Type B pancreatic cell (in vitro differentiated cells): ENCODE results near the gene H1-8. TPM values are rescaled to one million over a fixed set of nuclear protein-coding genes. Genes with fewer than 3 reads are reported as not detected.

Experiments used
- DNase-seq: peaks from one replicate; pipeline ENCODE4 v3.0.0; 2021; ENCODE audit warnings: mixed read lengths; ENCODE audit not compliant: unreplicated experiment; ENCODE audit errors: extremely low spot score
- H3K27ac Mint-ChIP-seq: 2 replicates; pipeline ENCODE4 v1.8.0; 2021; ENCODE audit warnings: mild to moderate bottlenecking, mixed read lengths
- H3K27me3 Mint-ChIP-seq: 2 replicates; pipeline ENCODE4 v1.8.0; 2021; ENCODE audit warnings: mixed read lengths
- H3K36me3 Mint-ChIP-seq: 2 replicates; pipeline ENCODE4 v1.8.0; 2021; ENCODE audit warnings: mixed read lengths
- H3K4me1 Mint-ChIP-seq: one replicate; pipeline ENCODE4 v1.8.0; 2021; ENCODE audit warnings: mixed read lengths; ENCODE audit not compliant: unreplicated experiment
- H3K4me3 Mint-ChIP-seq: 2 replicates; pipeline ENCODE4 v1.8.0; 2021; ENCODE audit warnings: mild to moderate bottlenecking, mixed read lengths
- H3K9me3 Mint-ChIP-seq: 2 replicates; pipeline ENCODE4 v1.8.0; 2021; ENCODE audit warnings: mixed read lengths
- CTCF ChIP-seq: fragments of 200-600 bp; sonication (generic); conservative IDR thresholded peaks from 2 replicates; pipeline ENCODE4 v1.5.0; 2021; ENCODE audit warnings: antibody characterized with exemption, mild to moderate bottlenecking
- total RNA-seq: library from RNA; stranded (reverse); gene quantifications from 2 replicates; pipeline ENCODE4 v1.2.1, GENCODE V29; 2021; ENCODE audit warnings: low replicate concordance

The H1-8 gene
- total RNA-seq, 1 donor from 2014 or later = not detected

- TF ChIP-seq CTCF = no peak
- no peaks in the 10 kb centered on the region for H3K36me3 Mint-ChIP-seq
- no peaks in the 10 kb centered on the region for H3K27me3 Mint-ChIP-seq
- no peak overlapping the region for H3K4me3 Mint-ChIP-seq
- H3K27ac Mint-ChIP-seq = no peak overlapping the region
- no peak for DNase-seq
- no peaks in the 10 kb centered on the region for H3K9me3 Mint-ChIP-seq
- H3K4me1 Mint-ChIP-seq = peaks cover 23% of the 10 kb centered on the region
These were observed 20.0 kb upstream of the H1-8 start for GRCh38 chr3:129522953-129523352.

GRCh38 chr3:129524081-129524480, 18.9 kb upstream of the H1-8 start:
- no peak for DNase-seq
- TF ChIP-seq CTCF = no peak
- Mint-ChIP-seq H3K4me1 (peaks cover 24% of the 10 kb centered on the region), H3K36me3 (no peaks in the 10 kb centered on the region), H3K27ac (no peak overlapping the region), H3K27me3 (no peaks in the 10 kb centered on the region), H3K9me3 (no peaks in the 10 kb centered on the region), H3K4me3 (no peak overlapping the region)

DNA sequence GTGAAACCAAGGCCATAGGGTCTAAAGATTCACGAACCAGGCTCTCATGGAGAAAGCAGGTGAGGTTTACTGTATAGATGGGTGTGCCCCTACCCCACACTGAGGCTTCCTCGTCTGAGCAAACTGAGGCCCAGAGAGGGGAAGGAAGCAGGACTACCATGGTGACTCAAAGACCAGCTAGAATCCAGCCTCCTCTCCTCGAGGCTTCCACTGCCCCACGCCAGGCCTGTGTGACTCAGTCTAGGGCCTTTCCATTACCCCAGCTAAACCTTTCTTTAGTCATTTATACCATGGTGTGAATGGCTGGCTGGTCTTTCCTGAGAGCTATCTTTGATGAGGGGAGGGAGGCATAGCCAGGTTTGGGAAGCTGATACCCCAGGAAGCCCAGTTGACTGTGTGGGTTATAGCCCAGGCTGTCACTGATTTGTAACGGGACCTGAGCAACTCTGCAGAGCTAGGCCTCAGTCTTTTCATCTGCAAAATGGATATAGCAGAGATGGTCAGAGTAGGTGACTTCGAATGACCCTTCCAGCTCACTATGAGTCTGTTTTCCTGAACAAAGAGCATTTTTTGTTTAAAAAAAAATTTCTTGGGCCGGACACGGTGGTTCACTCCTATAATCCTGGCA, 17.5 kb upstream of the H1-8 start:
- no peaks in the 10 kb centered on the region for H3K9me3 Mint-ChIP-seq
- peaks cover 28% of the 10 kb centered on the region for H3K4me1 Mint-ChIP-seq
- H3K4me3 Mint-ChIP-seq = no peak overlapping the region

DNA sequence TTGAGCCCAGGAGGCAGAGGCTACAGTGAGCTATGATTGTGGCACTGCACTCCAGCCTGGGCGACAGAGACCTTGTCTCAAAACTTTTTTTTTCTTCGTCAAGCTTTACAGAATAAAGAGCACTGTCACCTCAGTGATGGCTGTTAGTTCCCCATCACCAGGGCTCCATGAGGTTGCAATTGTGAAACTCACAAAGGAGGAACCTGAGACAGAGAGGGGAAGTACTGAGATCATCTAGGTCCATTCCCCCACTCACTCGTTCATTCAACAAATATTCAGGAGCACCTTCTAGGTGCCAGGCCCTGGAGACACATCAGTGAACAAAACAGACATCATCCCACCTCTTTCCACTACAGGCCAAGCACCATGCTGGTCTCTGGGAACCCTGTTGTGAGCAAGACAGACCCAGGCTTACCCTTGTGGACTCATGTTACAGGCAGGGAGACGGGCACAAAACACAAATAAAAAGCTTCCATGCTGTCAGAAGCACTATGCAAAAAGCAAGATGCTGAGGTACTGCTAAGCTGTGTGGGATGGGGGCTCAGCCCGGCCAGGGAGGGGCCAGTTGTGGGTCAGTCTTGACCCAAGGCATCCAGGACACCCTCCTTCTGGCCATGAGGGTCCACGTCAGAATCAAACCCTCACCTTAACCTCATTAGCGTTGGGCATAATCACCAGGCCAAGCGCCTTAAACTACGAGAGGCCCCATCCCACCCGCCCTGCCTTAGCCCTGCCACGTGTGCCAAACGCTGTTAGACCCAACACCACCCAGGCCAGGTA, 16.7 kb upstream of the H1-8 start:
- no peak for TF ChIP-seq CTCF
- H3K4me3 Mint-ChIP-seq = no peak overlapping the region
- no peak overlapping the region for H3K27ac Mint-ChIP-seq
- H3K4me1 Mint-ChIP-seq = peaks cover 25% of the 10 kb centered on the region
- H3K9me3 Mint-ChIP-seq = no peaks in the 10 kb centered on the region
- no peaks in the 10 kb centered on the region for H3K36me3 Mint-ChIP-seq
- DNase-seq = no peak
- H3K27me3 Mint-ChIP-seq = no peaks in the 10 kb centered on the region

More for the DNA sequence above, 17.5 kb upstream of the H1-8 start:
- no peaks in the 10 kb centered on the region for H3K27me3 Mint-ChIP-seq
- no peak overlapping the region for H3K27ac Mint-ChIP-seq
- TF ChIP-seq CTCF = no peak
- no peaks in the 10 kb centered on the region for H3K36me3 Mint-ChIP-seq
- no peak for DNase-seq

- H3K27me3 Mint-ChIP-seq = no peaks in the 10 kb centered on the region
- no peaks in the 10 kb centered on the region for H3K9me3 Mint-ChIP-seq
- H3K36me3 Mint-ChIP-seq = no peaks in the 10 kb centered on the region
- H3K27ac Mint-ChIP-seq = no peak overlapping the region
- H3K4me1 Mint-ChIP-seq = peaks cover 21% of the 10 kb centered on the region
- H3K4me3 Mint-ChIP-seq = no peak overlapping the region
- TF ChIP-seq CTCF = no peak
- DNase-seq = no peak
These were observed 15.7 kb upstream of the H1-8 start for GRCh38 chr3:129527262-129527661.
